OCI-LY3 (cell line): ENCODE measurements around the gene SMCO4.

Experiments used
- CTCF ChIP-seq: fragments of 200-600, 300-600 bp; sonication (generic); IDR thresholded peaks from 2 replicates; pipeline ENCODE4 v1.5.1; 2014; ENCODE audit warnings: antibody characterized with exemption, low read length, low read depth
- EZH2phosphoT487 ChIP-seq: fragments of 200-600 bp; shearing (Covaris generic); IDR thresholded peaks from 2 replicates; pipeline ENCODE4 v1.6.1; 2018; ENCODE audit warnings: antibody characterized with exemption, mixed run types, low read depth

GRCh38 chr11:93560199-93560932, 17.2 kb upstream of the SMCO4 start:
- no peak for TF ChIP-seq CTCF
- no peak for TF ChIP-seq EZH2phosphoT487
